Measurements from ENCODE around the gene VPS8.

DNA sequence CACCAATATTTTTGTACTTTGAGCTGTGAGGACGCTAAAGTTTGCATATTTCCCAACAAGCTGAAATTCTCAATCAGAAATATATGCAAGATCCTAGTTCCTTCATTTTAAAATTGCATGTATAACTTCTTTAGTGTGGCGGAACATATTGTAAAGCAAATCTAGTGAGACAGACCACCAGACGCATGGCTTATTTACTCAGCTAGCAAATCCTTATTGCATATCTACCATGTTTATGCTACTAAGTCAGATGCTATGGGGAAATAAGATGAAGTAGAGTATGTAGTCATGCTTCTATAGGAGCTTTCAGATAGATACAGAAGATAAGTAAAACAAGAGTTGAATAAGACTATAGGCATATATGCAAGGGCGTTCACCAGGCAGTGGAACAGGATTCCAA, 278.8 kb downstream of the VPS8 start:
- TF ChIP-seq, protein P1, sequence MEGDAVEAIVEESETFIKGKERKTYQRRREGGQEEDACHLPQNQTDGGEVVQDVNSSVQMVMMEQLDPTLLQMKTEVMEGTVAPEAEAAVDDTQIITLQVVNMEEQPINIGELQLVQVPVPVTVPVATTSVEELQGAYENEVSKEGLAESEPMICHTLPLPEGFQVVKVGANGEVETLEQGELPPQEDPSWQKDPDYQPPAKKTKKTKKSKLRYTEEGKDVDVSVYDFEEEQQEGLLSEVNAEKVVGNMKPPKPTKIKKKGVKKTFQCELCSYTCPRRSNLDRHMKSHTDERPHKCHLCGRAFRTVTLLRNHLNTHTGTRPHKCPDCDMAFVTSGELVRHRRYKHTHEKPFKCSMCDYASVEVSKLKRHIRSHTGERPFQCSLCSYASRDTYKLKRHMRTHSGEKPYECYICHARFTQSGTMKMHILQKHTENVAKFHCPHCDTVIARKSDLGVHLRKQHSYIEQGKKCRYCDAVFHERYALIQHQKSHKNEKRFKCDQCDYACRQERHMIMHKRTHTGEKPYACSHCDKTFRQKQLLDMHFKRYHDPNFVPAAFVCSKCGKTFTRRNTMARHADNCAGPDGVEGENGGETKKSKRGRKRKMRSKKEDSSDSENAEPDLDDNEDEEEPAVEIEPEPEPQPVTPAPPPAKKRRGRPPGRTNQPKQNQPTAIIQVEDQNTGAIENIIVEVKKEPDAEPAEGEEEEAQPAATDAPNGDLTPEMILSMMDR (IDR thresholded peaks at IDR 0.05; ENCODE audit: insufficient read depth, low read length, poor library complexity, severe bottlenecking): no peak
- TF ChIP-seq EZH2phosphoT487 (conservative IDR thresholded peaks at IDR 0.05; ENCODE audit: low read length): no peak

Measured in SU-DHL-6 (cell line).